GM12864 (cell line): ENCODE results near the gene HOXB13.
"Not testable (repeated sequence)": the region's sequence is repeated elsewhere in the genome, so short reads cannot be mapped to it uniquely, and the experiment has no call there.

ENCODE experiments used
- DNase-seq: peaks from one replicate; pipeline ENCODE4 v3.0.0-alpha.2; 2011; ENCODE audit warnings: low read depth
- H3K4me3 ChIP-seq: 2 replicates; pipeline ENCODE4 v1.5.1; 2011; ENCODE audit warnings: mild to moderate bottlenecking, low read depth, low read length, control low read depth
- TF ChIP-seq, protein P1 (sequence below): IDR thresholded peaks from 2 replicates; pipeline ENCODE4 v1.5.1; 2011; ENCODE audit warnings: low read depth, mild to moderate bottlenecking, moderate library complexity, low read length, control low read depth, inconsistent platforms; ENCODE audit errors: missing control alignments

HOXB13 gene

GRCh38 chr17:48717367-48718226 is 11.0 kb downstream of the HOXB13 start:
- TF ChIP-seq, protein P1, sequence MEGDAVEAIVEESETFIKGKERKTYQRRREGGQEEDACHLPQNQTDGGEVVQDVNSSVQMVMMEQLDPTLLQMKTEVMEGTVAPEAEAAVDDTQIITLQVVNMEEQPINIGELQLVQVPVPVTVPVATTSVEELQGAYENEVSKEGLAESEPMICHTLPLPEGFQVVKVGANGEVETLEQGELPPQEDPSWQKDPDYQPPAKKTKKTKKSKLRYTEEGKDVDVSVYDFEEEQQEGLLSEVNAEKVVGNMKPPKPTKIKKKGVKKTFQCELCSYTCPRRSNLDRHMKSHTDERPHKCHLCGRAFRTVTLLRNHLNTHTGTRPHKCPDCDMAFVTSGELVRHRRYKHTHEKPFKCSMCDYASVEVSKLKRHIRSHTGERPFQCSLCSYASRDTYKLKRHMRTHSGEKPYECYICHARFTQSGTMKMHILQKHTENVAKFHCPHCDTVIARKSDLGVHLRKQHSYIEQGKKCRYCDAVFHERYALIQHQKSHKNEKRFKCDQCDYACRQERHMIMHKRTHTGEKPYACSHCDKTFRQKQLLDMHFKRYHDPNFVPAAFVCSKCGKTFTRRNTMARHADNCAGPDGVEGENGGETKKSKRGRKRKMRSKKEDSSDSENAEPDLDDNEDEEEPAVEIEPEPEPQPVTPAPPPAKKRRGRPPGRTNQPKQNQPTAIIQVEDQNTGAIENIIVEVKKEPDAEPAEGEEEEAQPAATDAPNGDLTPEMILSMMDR, result no peak
- DNase-seq, result no peak
- H3K4me3 ChIP-seq, result no peak overlapping the region

- DNase-seq, H3K4me3 ChIP-seq: not testable (repeated sequence)
Measured at GRCh38 chr17:48716549-48716948, 12.0 kb downstream of the HOXB13 start.

DNA sequence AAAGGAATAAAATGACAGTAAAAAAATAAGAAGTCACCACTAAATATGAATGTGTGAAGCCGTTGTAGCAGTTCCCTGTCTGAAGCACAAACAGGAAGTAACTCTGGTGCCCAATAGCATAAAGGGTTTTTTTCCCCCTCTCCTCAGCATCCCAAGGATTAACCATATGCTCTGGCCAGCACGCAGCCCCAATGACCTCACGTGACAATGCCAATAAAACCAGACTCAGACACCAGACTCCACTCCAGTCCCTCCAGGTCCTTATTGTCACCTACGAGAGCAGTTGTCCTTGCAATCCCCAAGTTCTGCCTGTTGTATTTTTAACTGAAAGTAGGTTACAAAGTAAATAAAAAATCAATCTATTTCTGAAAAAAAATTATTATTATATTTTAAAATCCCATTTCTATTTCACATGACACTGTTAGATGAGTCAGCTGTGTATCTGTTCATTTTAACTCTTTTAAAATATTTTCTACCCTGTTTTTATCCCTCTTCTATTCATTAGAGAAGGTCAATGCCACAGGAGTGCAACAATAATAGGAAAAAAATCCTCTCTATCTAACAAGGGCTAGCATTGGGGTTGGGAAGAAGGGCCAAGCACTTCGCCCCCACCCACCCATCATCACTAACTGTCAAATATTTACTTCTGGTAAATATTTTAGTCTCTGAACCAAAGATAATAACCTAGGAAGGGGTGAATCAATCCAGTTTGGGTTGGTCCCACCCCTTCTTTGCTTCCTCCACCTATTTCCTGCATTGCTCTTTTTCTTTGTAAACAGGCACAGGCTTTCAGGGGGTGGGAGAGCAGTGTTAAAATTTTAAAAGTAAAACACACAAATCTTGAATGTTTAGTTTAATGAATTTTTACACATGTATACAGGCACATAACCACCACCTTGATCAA is 12.8 kb downstream of the HOXB13 start:
- H3K4me3 ChIP-seq, result no peak overlapping the region
- TF ChIP-seq, protein P1, result no peak
- no peak for DNase-seq

GRCh38 chr17:48711128-48711527 is 17.4 kb downstream of the HOXB13 start:
- no peak for DNase-seq
- H3K4me3 ChIP-seq, result no peak overlapping the region
- TF ChIP-seq, protein P1, result no peak

DNA sequence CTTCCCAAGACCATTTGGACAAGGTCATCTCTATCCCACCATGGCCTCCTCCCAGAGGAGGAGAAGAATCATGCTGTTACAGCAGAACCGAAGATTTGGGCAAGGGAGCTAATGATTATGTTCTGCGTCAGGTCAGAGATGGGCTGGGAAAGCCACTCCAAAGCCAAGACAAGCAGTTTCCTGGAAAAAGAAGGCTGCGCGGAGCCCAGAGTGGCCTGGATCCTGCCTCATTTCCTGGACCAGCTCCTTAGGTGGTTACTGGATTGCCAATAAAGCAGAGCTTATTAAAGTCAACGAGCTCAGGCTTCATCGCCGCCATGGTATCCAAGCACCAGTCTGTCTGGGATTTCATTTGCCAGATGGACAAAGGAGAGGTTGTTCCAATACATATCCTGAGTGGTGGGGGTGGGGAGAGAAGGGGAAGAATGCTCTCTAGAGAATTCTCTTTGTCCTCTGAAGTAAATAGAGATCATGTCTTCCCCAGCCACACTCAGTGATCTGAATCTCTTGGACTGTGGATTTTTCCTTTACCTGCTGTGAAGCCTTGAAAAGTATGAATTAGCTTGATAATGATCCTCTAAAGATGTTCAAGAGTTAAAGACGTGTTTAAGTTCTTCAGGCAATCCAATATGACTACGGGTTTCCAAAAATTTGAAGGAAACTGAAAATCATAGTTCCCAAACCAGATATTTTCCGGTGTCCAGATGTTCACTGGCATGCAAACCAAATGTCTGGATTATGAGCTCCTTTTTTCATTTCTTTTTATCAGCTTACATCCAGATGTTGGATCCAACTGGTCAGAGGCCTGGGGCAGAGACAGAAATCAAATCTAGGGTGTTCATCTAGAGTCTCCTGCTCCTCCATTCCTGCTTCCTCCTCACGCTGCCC is 23.9 kb downstream of the HOXB13 start:
- TF ChIP-seq, protein P1, result no peak
- no peak for DNase-seq
- no peak overlapping the region for H3K4me3 ChIP-seq

GRCh38 chr17:48701864-48702532 is 26.6 kb downstream of the HOXB13 start:
- no peak overlapping the region for H3K4me3 ChIP-seq
- DNase-seq, result no peak
- TF ChIP-seq, protein P1, result no peak
